GM21367 (cell line): Measurements from ENCODE around the gene MSI2.

Source experiments
- ATAC-seq: cut with Tn5 transposase; IDR thresholded peaks from one replicate; pipeline ENCODE4 v1.9.1; 2021; ENCODE audit not compliant: unreplicated experiment

Gene MSI2

DNA sequence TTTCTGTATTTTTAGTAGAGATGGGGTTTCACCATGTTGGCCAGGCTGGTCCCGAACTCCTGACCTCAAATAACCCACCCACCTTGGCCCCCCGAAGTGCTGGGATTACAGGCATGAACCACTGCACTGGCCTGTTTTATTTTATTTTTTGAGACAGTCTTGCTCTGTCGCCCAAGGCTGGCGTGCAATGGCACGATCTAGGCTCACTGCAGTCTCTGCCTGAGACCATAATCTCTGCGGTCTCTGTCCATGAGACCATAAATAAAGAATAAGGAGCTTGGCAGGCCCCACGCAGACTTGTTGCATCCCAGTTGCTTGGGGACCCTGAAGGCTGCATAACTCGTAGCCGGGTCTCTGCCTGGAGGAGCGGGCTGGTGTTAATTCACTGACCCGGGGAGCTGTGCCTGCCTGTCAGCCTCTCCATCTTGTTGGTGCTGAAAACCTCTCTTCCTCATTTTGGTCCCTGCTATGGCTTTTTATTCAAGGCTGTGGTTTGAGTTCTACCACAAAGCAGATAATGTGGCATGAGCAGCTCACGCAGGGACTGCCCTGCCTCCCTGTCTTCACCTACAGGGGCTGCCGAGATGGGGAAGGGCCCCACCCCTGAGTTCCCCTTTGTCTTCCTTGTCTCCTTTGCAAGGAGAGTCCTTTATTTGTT lies 82.1 kb downstream of the MSI2 start:
- ATAC-seq = peak; percentile 60

DNA sequence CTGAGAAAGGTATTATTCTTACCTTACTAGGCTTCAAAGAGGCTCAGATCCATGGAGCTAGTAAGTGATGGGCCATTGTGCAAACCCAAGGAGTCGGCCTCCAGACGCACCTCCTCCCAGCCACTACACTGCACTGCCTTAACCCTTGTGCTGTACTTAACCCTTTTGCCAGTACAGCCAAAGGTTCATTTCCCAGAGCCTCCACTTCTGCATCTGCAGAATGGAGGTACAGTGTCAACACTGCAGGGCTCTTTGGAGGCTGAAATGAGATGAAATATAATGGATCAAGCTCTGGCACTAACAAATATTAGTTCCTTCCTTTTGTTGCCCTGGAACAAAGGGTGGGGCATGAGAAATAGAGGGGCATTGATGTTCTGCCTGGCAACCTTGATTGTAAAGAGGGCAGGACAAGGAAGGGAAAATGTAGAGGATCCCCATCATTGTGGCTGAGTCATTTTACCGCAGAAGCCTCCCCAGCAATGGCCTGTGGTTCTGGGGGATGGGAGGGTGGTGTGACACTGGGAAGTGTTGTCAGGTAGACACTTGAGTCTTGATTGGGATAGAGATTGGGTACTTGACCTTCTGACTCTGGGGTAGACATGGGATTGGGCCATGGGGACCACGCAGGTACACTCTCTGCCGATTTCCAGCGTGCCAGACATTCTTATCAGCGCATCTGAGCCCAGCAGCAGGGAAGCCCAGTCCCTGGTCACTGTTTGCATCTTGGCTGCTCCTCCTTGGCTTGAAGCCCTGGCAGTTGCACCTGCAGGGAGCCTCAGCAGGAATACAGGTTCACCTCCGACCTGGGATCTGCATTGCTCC lies 84.0 kb downstream of the MSI2 start:
- no peak for ATAC-seq

DNA sequence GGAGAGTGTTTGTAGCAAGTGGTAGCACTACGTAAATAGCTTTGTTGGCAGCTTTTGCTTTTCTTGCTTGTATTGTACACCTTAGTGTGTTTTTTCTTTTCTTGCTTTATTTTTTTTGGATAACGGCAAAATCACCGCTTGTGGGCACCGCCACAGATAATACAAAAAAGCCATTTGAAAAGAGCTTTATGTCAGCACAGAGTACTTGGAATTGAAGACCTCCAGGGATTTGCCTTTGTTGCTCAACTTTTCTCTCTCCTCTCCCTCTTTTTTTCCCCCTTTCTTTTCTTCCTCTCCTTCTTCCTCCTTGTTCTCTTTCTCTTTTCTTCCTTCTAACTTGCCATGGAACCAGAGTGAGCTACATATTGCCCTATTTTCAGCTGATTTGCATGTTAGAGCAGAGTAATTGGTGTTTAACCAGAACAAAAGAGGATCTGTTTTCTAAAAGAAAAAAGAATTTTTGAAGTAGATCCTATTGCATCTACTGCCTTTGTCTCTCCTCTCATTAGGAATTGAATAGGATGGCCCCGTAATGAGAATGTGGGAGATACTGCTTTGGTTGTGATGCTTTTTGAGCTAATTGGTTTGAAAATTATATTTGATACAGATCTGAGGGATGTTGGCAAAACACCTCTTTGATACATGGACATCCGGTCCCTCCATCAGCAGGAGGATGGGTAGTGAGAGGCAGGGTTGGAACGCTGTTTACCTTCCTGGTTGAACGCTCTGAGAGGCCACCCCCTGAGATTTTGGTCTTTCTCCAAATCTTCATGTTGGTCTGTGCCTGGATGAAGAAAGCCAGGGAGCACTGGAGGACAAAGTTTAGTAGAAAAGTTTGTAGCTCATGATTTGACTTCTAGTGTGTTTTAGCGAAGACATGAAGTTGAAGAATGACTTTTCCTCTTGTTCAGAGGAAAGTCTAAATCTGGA lies 85.6 kb downstream of the MSI2 start:
- no peak for ATAC-seq

DNA sequence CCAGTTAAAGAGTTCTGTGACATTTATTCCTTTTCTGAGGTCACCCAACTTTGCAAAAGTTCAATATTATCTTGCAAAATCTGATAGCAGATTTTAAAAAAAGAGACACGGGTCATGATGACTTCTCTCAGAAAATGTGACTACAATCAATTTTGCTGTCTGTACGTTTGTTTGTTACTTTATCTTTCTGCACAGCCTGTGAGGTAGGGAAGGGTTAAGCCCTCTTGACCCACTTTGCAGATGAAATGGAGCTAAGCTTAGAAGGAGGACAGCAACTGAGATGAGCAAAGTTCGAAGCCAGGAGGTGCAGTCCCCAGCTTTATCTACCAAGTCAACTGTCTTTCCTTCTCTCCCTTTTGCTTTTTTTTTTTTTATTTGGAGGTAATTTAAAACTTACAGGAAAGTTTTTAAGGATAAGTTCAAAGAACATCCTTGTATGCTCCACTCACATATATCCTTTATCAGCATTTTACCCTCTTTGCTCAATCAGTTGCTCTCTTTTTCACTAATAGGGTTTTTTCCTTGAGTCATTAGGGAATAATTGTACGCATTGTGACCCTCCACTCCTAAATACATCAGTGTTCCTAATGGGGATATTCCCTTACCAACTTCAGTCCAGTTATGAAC lies 86.8 kb downstream of the MSI2 start:
- no peak for ATAC-seq

DNA sequence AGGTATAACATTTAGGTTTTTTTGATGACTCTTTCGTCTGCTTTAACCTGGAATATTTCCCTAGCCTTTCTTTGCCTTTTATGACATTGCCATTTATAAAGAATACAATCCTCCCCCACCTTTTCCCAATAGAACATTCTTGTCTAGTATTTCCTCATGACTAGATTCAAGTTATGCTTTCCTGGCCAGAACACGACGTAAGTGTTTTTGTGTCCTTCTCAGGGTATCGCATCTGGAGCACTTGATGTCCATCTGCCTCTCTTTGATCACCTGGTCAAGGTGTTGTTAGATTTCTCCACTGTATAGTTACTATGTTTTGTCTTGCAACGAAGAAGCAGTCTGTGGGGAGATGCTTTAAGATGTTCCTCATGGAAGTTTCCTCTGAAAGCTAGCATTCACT lies 87.4 kb downstream of the MSI2 start:
- no peak for ATAC-seq

DNA sequence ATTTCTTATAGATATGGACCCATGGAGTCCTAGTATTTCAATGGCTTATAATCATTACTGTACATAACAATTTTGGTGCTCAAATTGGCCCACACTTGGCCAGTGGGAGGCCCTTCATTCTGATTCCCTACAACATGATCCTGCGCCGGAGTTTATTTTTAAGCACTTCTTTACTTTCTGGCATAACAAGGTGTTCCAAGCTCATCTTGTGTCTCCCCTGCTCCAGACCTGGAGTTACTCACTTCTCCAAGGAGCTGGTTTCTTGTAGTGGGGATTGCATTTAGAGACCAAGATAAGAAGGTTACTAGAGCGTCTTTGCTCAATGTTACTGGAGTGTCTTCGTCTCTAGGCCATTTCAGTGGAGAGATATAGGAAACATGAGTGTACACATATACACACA lies 87.9 kb downstream of the MSI2 start:
- no peak for ATAC-seq

DNA sequence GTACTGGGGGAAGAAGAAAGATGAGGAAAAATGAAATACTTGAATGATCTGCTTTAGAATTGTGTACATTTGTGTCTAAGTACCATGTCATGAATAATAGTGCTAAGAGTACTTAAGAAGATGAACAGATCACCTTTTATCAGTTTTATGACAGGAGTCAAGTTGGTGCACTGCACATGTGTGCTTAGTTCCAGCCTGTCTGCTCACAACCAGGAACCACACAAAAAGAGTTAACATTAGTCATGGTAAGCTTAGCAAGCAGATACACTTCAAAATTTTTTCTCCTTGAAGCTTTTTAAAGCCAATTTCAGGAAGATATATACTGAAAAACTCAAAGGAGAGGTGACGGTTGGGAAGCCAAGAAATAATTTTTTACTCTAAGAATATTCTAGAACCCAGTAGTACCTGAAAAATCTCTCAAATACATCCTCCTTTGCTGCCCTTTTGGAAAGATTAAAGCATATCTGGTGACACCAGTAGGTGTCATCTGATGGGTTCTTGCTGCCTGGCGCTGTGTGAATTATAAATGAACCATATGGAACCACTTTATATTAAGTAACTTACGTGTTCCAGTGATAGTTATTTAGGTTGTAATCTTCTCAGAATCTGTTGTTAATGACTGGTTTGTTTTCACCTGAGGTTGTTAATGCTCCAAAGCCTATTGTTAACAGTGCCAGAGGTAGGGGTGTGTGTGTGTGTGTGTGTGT lies 93.4 kb downstream of the MSI2 start:
- ATAC-seq = no peak

DNA sequence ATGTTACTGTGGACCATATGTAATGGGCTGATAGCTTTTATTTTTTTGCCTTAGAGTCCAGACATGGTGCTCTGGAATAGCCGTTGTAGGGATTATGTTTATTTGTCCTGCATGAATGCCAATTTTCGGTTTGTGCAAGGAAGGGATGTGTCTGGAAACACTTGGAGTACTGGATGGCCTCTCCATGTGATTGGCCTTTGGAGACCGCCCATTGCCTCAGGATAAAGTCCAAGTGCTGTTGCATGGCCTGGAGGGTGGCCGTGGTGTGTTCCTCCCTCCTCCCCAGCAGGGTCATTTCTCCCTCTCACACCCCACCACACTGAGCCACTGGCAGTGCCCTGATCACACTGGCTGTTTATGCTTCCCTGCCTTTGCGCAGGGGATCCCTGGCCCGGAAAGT lies 93.9 kb downstream of the MSI2 start:
- no peak for ATAC-seq

DNA sequence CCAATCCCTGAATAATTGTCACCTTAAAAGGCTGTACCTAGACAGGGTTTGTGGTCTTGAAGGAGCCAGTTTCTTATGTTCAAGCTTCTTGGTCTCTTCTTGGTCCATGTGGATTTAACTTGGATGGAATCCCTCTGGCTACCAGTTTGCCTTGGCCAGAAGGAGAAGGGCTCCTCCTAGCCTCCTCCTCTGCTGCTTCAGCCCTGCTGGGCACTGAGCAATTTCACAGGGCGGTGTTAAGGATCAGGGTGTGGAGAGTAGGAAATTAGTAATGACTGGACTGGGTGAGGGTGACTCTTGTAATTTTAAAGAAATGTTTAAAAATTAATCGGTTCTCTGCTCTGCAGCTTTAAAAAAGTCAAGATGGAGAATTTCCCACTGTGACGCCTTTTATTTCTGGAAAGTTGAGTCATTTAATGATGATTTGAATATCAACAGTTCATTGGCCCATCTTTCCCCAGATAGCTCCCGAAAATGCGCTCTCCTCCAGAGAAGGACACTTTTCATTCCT lies 96.4 kb downstream of the MSI2 start:
- ATAC-seq = no peak

DNA sequence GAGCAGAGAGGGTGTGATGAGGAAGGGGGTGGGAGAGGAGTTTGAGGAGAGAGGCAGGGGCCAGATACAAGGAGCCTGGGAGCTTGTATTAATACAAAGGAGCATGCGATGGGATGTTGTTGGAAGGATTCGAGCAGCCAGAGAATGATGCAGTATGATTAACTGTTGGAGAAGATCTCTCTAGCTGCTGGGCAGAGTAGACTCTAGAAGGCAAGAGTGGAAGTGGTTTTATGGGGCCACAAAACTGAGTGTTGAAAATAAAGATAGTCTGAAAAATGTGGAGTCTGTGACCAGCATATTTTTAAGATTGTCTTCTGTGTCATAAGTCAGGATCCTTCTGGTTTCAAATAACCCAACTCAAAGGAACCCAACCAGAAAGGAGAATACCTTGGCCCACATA lies 98.3 kb downstream of the MSI2 start:
- no peak for ATAC-seq

DNA sequence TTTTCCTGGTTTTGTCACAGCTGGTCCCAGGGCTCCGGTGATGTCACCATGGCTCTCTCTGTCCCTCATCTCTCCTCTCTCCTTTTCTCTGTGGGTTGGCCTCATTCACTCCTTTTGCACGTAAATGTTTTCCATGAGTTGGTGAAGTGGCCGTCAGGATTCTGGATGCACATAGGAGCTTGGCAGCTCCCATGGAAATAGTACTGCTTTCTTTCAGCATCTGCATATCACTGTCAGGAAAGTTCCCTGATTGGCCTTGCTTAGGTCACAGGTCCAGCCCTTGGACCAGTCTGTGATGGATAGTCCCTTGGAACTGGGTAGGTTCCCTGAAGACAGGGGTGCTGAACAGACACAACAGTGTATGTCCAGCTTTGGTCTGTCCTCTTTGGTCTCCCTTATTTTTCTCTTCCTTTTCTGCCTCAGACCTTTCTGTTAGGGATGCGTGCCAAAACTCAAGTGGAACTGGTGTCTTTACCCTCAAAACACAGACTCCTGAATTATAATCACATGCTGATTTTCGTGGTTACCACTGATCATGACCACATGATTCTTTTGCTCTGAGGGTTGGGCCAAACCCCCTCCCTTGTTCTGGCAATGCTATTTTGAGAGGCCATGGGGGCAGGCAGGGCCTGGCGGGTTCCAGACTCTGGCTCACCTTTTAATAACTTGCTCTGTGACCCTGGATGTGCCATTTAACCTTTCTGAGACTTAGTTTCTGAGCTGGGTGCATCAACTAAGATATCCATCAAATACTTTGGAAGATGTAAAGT lies 99.0 kb downstream of the MSI2 start:
- ATAC-seq = no peak

DNA sequence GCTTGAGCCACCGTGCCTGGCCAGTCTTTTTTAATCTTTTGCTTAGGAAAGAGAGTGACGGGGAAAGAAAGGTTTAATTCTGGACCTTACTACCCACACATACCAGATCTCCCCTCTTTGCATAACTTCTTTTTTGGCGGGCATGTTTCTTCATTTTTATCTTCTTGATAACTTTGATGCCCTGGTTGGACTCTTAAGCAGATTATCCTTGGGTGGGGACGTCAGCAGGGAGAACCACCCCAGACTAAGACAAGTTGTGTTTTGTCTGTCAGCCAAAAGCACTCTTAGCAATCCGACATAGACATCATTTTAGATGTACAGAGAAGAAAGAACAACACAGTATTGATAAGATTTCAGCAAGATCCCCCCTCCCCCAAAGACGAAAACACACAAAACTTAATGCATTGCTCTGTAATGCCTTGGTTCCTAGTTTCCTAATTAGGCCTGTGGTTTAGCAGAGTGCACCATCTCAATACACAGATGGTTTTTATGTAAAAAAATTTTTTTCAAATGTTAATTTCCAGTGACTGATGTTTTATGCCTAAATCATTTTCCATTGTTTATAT lies 99.9 kb downstream of the MSI2 start:
- ATAC-seq = no peak

DNA sequence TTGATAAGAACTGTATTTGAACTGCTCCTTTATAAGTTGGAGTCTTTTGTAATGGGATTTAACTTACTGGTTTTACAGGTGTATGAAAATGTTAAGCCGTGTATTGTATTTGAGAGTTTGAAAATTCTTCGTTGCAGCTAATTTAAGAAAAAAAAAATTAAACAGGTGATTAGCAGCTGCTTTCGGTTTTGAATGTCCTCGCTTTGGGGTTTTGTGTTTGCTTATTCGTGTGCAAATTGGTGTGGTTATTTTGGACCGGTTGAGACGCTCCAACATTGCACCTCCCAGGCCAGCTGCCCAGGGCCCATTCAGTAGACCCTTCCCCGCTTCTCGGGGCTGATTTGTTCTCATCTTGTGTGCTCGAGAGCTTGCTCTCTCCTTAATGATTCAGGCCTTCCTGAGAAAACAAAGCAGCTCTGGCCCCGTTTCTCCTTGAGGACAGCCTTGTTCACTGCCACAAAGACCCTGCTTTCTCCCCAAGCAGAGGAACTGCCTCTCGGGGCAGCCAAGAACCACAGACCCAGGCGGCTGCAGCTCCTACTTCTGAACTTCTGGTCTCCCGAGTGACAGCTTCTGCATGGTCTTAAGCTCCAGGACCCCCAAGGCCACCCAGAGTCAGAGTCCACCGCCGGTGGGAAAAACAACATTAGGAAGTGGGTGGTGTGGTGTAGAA lies 100.5 kb downstream of the MSI2 start:
- peak; percentile 32 for ATAC-seq

DNA sequence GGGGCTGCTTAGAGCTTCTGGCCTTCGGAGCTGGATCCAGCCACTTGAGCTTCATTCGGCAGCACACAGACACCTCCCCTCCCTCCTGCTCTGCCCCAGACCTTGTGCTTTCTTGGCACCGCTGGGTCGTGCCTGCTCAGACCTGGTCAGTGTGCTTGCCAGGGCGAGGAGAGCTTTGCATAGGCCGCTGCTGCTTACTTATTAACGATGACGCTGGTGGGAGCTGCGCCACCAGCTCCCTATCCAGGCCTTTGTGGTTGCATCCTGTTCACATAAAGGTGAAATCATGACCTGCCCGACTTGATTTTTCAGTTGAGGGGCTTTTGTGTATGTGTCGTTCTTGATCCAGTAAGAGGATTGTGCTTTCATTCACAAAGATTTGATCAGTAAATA lies 101.1 kb downstream of the MSI2 start:
- ATAC-seq = peak; percentile 34

DNA sequence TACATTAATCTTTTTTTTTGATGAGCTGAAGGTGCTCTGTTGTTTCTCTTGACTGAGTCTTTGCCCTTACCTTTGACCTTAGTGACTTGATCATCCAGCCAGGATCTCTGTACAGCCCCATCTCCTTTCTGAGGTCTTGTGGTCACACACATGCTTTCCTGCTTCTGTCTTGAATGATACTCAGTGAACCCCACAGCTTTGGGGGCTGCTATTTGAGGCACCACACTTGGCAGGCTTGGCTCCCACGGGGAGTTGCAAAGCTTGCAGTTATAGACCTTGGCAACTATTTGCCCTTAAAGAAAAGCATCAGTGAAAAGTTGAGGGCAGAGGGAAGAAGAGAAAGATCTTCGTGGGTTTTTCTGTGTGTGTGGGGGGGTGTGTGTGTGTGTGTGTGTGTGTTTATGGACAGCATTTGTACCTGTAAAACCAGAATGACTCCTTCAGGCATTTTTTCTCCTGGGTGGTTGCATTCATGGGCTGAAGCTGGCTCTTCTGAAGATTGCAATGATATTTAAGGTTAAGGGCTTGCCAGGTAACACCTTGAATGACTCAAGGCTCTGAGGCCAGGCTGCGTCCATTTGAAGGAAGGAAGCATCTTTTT lies 101.6 kb downstream of the MSI2 start:
- ATAC-seq = peak; percentile 36

DNA sequence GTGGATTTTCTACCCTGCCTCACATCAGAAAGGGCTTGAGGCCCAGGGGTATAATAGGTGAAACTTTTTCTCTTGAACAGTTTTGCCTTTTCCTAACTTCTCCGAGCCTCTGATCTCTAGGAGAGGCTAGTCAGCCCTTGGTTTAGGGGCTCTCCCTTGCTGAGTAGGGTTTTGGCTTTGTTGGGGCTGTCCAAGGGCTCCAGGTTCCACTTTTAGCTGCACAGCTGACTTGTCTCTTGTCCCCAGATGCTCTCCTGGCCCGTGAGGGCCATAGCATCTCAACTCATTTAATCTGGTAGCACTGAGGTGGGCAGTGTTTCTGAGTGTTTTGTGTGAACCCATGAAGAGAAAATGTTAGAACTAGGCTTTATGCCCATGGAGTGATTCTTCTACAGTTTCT lies 103.9 kb downstream of the MSI2 start:
- no peak for ATAC-seq

DNA sequence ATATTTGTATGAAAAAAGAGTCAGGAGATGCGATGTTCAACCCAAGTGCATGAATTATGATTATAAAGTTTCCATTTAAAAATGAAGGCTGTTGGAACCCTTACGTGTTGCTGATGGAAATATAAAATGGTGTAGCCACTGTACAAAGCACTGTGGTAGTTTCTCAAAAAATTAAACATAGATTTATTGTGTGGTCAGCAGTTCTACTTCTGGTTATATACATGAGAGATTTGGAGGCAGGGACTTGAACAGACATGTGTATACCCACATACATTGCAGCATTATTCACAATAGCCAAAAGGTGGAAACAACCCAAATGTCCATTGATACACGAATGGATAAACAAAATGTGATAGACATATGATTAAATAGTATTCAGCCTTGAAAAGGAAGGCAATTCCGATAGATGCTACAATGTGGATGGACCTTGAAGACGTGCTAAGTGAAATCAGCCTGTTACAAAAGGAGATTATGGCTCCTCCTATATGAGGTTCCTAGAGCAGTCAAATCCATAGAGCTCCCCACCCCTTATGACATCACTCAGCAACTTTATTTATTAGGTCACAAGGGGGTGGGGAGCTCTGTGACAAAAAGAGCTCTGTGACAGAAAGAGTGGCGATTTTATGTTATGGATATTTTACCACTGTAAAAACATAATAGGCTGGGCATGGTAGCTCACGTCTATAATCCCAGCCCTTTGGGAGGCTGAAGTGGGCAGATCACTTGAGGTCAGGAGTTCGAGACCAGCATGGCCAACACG lies 106.7 kb downstream of the MSI2 start:
- no peak for ATAC-seq

DNA sequence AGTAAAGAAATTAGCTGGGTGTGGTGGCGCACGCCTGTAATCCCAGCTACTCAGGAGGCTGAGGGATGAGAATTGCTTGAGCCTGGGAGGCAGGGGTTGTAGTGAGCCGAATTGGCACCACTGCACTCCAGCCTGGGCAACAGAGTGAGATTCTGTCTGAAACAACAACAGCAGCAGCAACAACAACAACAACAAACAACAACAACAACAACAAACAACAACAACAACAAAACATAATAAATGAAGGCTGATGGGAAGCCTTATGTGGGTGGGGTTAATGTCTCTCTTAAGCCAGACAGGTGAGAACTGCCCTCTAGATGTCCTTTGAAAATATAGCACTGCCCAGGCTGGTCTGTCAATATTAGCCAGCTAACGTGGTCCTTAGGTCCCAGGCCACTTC lies 107.3 kb downstream of the MSI2 start:
- no peak for ATAC-seq
